ENCODE results near the gene AKIP1. TPM values are rescaled to one million over a fixed set of nuclear protein-coding genes. Genes with fewer than 3 reads are reported as not detected.

The AKIP1 gene
- total RNA-seq, 1 donor from 2014 or later = 11.4 TPM

DNA sequence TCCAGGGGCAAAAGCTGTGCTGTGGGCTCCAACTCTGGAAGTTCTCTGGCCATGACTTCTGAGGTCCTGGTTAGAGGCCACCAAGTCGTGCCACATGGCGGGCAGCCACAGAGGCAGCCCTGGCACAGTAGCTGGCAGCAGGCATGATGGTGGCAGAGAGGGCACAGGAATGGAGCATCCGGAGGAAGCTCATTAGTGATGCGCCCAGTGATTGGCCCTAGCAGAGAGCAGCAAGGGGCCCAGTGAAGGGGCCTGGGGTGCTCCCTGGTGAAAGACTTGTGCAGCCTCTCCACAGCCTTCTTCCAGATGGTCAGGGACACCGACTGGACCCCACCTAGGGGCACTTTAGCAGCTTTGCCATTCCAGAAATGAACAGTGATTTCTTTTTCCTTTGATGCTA is 14.7 kb downstream of the AKIP1 start:
- H3K27ac ChIP-seq = no peak overlapping the region
- H3K4me1 ChIP-seq = no peaks in the 10 kb centered on the region
- DNase-seq (ENCODE audit: low spot score in 2 of 2) = no peak
- no peaks in the 10 kb centered on the region for H3K27me3 ChIP-seq
- H3K9me3 ChIP-seq = no peaks in the 10 kb centered on the region
- TF ChIP-seq, protein P1, sequence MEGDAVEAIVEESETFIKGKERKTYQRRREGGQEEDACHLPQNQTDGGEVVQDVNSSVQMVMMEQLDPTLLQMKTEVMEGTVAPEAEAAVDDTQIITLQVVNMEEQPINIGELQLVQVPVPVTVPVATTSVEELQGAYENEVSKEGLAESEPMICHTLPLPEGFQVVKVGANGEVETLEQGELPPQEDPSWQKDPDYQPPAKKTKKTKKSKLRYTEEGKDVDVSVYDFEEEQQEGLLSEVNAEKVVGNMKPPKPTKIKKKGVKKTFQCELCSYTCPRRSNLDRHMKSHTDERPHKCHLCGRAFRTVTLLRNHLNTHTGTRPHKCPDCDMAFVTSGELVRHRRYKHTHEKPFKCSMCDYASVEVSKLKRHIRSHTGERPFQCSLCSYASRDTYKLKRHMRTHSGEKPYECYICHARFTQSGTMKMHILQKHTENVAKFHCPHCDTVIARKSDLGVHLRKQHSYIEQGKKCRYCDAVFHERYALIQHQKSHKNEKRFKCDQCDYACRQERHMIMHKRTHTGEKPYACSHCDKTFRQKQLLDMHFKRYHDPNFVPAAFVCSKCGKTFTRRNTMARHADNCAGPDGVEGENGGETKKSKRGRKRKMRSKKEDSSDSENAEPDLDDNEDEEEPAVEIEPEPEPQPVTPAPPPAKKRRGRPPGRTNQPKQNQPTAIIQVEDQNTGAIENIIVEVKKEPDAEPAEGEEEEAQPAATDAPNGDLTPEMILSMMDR (IDR thresholded peaks at IDR 0.05) = no peak
- H3K36me3 ChIP-seq = peaks cover 11 to 23% of the 10 kb centered on the region in 2 donors
- intact Hi-C loops (cut with DNase I) = no loop called here
- no peak overlapping the region for H3K4me3 ChIP-seq

DNA sequence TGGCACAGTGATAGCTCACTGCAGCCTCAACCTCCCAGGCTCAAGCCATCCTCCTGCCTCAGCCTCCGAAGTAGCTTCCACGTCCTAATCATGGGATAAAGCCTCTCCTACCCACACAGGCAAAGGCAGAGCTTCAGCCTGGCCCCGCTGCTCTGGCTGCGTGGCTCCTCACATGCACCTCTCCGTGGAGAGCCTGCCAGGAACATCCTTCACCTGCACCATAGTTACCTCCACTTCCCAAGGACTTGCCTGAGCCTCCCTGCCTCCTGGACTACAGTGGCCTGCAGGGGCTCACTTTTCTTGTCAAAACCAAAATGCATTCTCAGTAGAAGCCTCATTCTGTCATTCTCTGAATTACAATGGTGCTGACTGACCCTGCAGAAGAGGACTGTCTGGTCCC is 15.2 kb downstream of the AKIP1 start:
- Histone ChIP-seq H3K36me3 (peaks cover 11 to 18% of the 10 kb centered on the region in 2 donors), H3K27ac (no peak overlapping the region)

DNA sequence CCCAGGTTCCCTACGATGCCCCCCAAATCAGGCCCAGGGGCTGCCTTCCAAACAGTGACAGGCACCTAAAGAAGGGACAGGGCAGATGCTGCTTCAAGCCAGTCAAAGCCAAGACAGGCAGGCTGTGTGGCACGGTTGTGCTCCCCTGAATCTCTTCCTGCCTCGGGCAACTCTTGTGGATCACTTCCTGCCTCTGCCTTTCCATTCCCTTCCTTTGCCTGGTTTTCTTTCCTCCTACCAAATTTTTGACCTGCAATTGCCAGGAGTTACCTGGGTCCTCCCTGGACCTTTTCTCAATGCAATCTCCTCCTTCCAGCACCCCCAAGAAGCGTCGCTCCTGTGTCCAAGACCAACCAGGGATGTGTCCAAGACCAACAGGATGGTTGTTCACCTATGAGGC is 16.2 kb downstream of the AKIP1 start:
- Histone ChIP-seq H3K4me3 (no peak overlapping the region), H3K4me1 (no peaks in the 10 kb centered on the region), H3K36me3 (peaks cover 4 to 8% of the 10 kb centered on the region in 2 donors), H3K9me3 (no peaks in the 10 kb centered on the region), H3K27me3 (no peaks in the 10 kb centered on the region), H3K27ac (no peak overlapping the region)
- intact Hi-C loops (cut with DNase I) = no loop called here
- DNase-seq (ENCODE audit: low spot score in 2 of 2) = no peak
- TF ChIP-seq, protein P1 (IDR thresholded peaks at IDR 0.05) = no peak

More for the DNA sequence above, 15.2 kb downstream of the AKIP1 start:
- H3K27me3 ChIP-seq = no peaks in the 10 kb centered on the region
- H3K4me1 ChIP-seq = no peaks in the 10 kb centered on the region
- TF ChIP-seq, protein P1 (IDR thresholded peaks at IDR 0.05) = no peak
- no peak overlapping the region for H3K4me3 ChIP-seq
- no peaks in the 10 kb centered on the region for H3K9me3 ChIP-seq
- intact Hi-C loops (cut with DNase I) = no loop called here
- no peak for DNase-seq (ENCODE audit: low spot score in 2 of 2)

DNA sequence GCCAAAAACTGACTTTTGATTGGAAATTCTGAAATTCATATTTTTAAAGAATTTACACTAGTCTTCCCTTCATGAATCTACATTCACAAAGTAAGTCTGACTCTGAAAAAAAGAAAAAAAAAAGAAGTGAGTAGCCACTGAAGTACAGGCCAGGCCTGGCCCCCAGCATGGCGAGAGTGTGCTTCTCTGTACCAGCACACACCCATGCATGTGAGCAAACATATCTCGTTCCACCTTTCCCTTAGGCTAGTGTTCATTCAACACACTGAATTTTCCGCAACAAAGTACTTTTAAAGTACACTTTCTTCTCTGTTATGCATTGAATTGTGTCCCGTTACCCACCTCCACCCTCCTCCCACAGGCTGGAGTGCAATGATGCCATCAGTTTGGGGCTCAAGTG is 17.2 kb downstream of the AKIP1 start:
- intact Hi-C loops (cut with DNase I) = no loop called here
- TF ChIP-seq, protein P1 (IDR thresholded peaks at IDR 0.05) = no peak
- H3K36me3 ChIP-seq = no peaks in the 10 kb centered on the region
- no peak overlapping the region for H3K4me3 ChIP-seq
- no peaks in the 10 kb centered on the region for H3K9me3 ChIP-seq
- no peaks in the 10 kb centered on the region for H3K4me1 ChIP-seq
- H3K27ac ChIP-seq = no peak overlapping the region
- DNase-seq (ENCODE audit: low spot score in 2 of 2) = no peak
- H3K27me3 ChIP-seq = no peaks in the 10 kb centered on the region

DNA sequence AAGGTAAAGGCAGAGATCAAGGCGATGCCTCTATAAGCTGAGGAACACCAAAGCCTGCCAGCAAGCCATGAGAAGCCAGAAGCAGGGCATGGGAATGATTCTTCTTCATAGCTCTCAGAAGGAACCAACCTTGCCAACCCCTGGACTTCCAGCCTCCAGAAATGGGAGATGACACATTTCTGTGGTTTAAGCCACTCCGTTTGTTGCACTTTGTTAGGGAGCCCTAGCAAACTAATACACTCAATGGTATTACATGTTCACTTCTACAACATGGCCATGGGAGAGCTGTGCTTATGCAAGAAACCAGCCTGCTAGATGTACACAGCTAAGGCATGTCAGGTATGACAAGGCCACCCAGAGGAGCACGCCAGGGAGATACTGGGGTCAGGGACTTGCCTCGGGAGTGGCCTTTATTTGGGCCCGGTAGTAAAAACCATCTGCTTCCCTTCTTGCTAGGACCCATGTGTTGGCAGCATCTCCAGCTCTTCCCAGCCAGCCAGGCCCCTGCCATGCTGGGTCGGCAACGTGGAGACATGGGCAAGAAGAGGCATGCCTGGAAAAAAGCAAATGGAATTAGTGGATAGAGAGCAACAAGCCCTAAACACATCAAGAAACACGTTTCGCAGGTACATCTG is 18.1 kb downstream of the AKIP1 start:
- TF ChIP-seq, protein P1 (IDR thresholded peaks at IDR 0.05) = no peak
- Histone ChIP-seq H3K4me1 (no peaks in the 10 kb centered on the region), H3K9me3 (no peaks in the 10 kb centered on the region), H3K4me3 (no peak overlapping the region), H3K36me3 (no peaks in the 10 kb centered on the region), H3K27ac (no peak overlapping the region), H3K27me3 (no peaks in the 10 kb centered on the region)
- intact Hi-C loops (cut with DNase I) = no loop called here
- no peak for DNase-seq (ENCODE audit: low spot score in 2 of 2)

Data from ascending aorta (tissue), 2 donors.